ENCODE data around the gene CAPN7. TPM values are rescaled to one million over a fixed set of nuclear protein-coding genes. Genes with fewer than 3 reads are reported as not detected.

The CAPN7 gene
- total RNA-seq, 2 donors from 2014 or later = 32.6 to 41.2 TPM

DNA sequence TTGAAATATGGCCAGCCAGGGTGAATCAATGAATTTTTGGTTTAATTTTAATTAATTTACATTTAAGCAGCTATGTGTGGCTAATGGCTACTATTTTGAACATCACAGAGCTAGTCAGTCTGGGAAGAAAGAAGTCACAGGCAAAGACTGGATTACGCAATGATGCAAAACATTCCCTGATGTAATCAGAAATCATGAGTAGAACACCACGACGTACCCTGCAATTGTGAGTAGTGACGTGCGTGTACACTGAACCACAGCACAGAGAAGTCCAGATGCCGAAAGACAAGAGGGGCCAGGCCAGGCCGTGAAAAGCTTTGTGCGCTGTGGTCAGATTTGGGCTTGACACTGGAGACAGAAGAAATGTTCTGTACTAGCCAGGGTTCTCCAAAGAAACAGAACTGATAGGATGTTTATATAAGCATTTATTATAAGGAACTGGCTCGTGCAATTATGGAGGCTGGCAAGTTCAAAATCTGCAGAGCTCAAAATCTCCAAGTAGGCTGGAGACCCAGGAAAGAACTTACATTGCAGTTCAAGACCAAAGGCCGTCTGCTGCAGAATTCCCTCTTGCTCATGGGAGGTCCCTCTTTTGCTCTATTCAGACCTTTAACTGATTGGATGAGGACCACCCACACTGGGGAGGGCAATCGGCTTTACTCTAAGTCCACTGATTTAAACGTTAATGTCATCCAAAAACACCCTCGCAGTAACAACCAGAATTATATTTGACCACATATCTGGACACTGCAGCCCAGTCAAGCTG, 81.7 kb downstream of the CAPN7 start:
- Histone ChIP-seq H3K27me3 (ENCODE audit: control insufficient read depth, insufficient read depth, low read length, poor library complexity, severe bottlenecking) (no peaks in the 10 kb centered on the region), H3K9ac (ENCODE audit: extremely low read depth, low read length, poor library complexity, severe bottlenecking) (no peak overlapping the region), H3K4me3 (ENCODE audit: low read length) (no peak overlapping the region), H3K36me3 (ENCODE audit: control insufficient read depth, insufficient read depth, low read length) (peaks cover 16% of the 10 kb centered on the region), H3K9me3 (ENCODE audit: control insufficient read depth, low read length) (no peaks in the 10 kb centered on the region), H3K4me1 (ENCODE audit: control insufficient read depth, insufficient read depth, low read length) (no peaks in the 10 kb centered on the region), H3K27ac (ENCODE audit: low read depth, low read length) (no peak overlapping the region)
- H3K4me1 Mint-ChIP-seq = peaks cover 12% of the 10 kb centered on the region
- no peak overlapping the region for H3K4me3 Mint-ChIP-seq
- peaks cover 21% of the 10 kb centered on the region for H3K36me3 Mint-ChIP-seq (ENCODE audit: low read depth)
- no peak for DNase-seq
- no peak overlapping the region for H3K27ac Mint-ChIP-seq
- no peaks in the 10 kb centered on the region for H3K27me3 Mint-ChIP-seq (ENCODE audit: insufficient read depth)
- WGBS, 2 experiments (ENCODE audit: insufficient coverage in 1 of 2, insufficient read length in 1 of 2) = 94 to 95% methylated on average over 12 to 13 of the region's 13 CpGs
- no peaks in the 10 kb centered on the region for H3K9me3 Mint-ChIP-seq
- TF ChIP-seq, protein P1, sequence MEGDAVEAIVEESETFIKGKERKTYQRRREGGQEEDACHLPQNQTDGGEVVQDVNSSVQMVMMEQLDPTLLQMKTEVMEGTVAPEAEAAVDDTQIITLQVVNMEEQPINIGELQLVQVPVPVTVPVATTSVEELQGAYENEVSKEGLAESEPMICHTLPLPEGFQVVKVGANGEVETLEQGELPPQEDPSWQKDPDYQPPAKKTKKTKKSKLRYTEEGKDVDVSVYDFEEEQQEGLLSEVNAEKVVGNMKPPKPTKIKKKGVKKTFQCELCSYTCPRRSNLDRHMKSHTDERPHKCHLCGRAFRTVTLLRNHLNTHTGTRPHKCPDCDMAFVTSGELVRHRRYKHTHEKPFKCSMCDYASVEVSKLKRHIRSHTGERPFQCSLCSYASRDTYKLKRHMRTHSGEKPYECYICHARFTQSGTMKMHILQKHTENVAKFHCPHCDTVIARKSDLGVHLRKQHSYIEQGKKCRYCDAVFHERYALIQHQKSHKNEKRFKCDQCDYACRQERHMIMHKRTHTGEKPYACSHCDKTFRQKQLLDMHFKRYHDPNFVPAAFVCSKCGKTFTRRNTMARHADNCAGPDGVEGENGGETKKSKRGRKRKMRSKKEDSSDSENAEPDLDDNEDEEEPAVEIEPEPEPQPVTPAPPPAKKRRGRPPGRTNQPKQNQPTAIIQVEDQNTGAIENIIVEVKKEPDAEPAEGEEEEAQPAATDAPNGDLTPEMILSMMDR (conservative IDR thresholded peaks at IDR 0.05) = no peak

DNA sequence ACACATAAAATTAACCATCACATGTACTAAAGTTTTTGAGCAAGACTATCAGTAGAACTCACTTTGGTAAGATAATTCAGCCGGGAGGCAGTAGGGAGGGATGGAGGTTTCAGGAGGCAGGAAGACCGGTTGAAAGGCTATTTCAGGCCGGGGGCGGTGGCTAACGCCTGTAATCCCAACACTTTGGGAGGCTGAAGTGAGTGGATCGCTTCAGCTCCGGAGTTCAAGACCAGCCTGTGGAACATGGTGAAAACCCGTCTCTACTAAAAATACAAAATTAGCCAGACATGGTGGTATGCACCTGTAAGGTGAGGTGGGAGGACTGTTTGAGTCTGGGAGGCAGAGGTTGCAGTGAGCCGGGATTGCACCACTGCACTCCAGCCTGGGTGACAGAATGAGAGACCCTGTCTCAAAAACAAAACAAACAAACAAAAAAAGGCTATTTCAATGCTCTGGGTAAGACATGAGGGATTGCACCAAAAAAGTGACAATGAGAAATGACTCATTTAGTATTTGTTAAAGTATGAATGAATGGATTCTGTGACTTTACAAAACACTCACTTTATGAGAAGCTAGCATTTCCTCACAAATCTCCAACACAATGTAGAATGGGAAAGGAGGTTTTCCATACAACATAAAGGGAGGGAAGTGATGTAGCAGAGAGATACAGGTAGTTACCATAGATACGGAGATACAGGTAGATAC, 82.4 kb downstream of the CAPN7 start:
- no peak for DNase-seq
- H3K9ac ChIP-seq (ENCODE audit: extremely low read depth, low read length, poor library complexity, severe bottlenecking) = no peak overlapping the region
- no peak overlapping the region for H3K27ac Mint-ChIP-seq
- H3K4me3 ChIP-seq (ENCODE audit: low read length) = no peak overlapping the region
- H3K36me3 ChIP-seq (ENCODE audit: control insufficient read depth, insufficient read depth, low read length) = peaks cover 16% of the 10 kb centered on the region
- peaks cover 12% of the 10 kb centered on the region for H3K4me1 Mint-ChIP-seq
- WGBS, 2 experiments (ENCODE audit: insufficient coverage in 1 of 2, insufficient read length in 1 of 2) = 94 to 95% methylated on average over 8 to 10 of the region's 10 CpGs
- H3K27me3 Mint-ChIP-seq (ENCODE audit: insufficient read depth) = no peaks in the 10 kb centered on the region
- H3K4me1 ChIP-seq (ENCODE audit: control insufficient read depth, insufficient read depth, low read length) = no peaks in the 10 kb centered on the region
- TF ChIP-seq, protein P1 (conservative IDR thresholded peaks at IDR 0.05) = no peak
- no peaks in the 10 kb centered on the region for H3K9me3 Mint-ChIP-seq
- H3K27ac ChIP-seq (ENCODE audit: low read depth, low read length) = no peak overlapping the region
- no peaks in the 10 kb centered on the region for H3K27me3 ChIP-seq (ENCODE audit: control insufficient read depth, insufficient read depth, low read length, poor library complexity, severe bottlenecking)
- H3K9me3 ChIP-seq (ENCODE audit: control insufficient read depth, low read length) = no peaks in the 10 kb centered on the region
- no peak overlapping the region for H3K4me3 Mint-ChIP-seq
- H3K36me3 Mint-ChIP-seq (ENCODE audit: low read depth) = peaks cover 21% of the 10 kb centered on the region

DNA sequence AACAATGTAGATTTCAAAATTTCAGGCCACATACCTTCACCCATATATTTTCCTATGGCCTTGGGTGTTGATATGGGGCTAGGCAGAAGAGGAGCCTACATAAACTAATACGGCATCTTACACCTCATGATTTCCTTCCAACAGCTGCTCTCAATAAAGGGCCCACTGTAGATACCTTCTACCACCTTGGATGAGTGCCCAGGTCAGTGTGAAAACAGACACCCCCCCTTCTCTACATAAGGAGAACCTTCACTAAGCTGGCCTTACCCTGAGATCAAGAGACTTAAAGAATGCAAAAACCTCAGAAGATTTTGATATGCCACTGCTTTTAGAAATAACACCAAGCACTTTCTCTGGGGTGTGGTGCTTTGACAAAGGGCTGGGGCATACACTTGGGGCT, 83.6 kb downstream of the CAPN7 start:
- WGBS, 2 experiments (ENCODE audit: insufficient coverage in 1 of 2, insufficient read length in 1 of 2) = 89% methylated on average over 1 of the region's 1 CpG; no CpG with 5 or more reads in 1 of the 2 experiments
- H3K9me3 Mint-ChIP-seq = no peaks in the 10 kb centered on the region

More for the DNA sequence above, 83.6 kb downstream of the CAPN7 start:
- H3K27ac Mint-ChIP-seq = no peak overlapping the region
- Histone ChIP-seq H3K36me3 (ENCODE audit: control insufficient read depth, insufficient read depth, low read length) (peaks cover 16% of the 10 kb centered on the region), H3K4me1 (ENCODE audit: control insufficient read depth, insufficient read depth, low read length) (no peaks in the 10 kb centered on the region), H3K27me3 (ENCODE audit: control insufficient read depth, insufficient read depth, low read length, poor library complexity, severe bottlenecking) (no peaks in the 10 kb centered on the region), H3K27ac (ENCODE audit: low read depth, low read length) (no peak overlapping the region), H3K9me3 (ENCODE audit: control insufficient read depth, low read length) (no peaks in the 10 kb centered on the region), H3K4me3 (ENCODE audit: low read length) (no peak overlapping the region), H3K9ac (ENCODE audit: extremely low read depth, low read length, poor library complexity, severe bottlenecking) (no peak overlapping the region)
- peaks cover 23% of the 10 kb centered on the region for H3K36me3 Mint-ChIP-seq (ENCODE audit: low read depth)
- no peak for DNase-seq
- TF ChIP-seq, protein P1 (conservative IDR thresholded peaks at IDR 0.05) = no peak
- H3K4me3 Mint-ChIP-seq = no peak overlapping the region
- peaks cover 12% of the 10 kb centered on the region for H3K4me1 Mint-ChIP-seq
- H3K27me3 Mint-ChIP-seq (ENCODE audit: insufficient read depth) = no peaks in the 10 kb centered on the region
